MM.1S (cell line): ENCODE results near the gene DMPK.

Experiments
- EZH2 ChIP-seq: fragments of 300-600 bp; sonication (generic); optimal IDR thresholded peaks from 2 replicates; pipeline ENCODE3; 2017; ENCODE audit warnings: low read depth, mild to moderate bottlenecking, antibody characterized with exemption, low read length, mixed read lengths
- EZH2phosphoT487 ChIP-seq: fragments of 300-600 bp; sonication (generic); IDR thresholded peaks from 2 replicates; pipeline ENCODE4 v1.6.1; 2018; ENCODE audit warnings: antibody characterized with exemption, low read length
- TF ChIP-seq, protein P1 (sequence below): fragments of 300-600 bp; sonication (generic); IDR thresholded peaks from 2 replicates; pipeline ENCODE4 v1.5.1; 2016; ENCODE audit warnings: antibody characterized with exemption, low read length, mixed read lengths

GRCh38 chr19:45800070-45800553, 17.8 kb upstream of the DMPK start:
- TF ChIP-seq, protein P1, sequence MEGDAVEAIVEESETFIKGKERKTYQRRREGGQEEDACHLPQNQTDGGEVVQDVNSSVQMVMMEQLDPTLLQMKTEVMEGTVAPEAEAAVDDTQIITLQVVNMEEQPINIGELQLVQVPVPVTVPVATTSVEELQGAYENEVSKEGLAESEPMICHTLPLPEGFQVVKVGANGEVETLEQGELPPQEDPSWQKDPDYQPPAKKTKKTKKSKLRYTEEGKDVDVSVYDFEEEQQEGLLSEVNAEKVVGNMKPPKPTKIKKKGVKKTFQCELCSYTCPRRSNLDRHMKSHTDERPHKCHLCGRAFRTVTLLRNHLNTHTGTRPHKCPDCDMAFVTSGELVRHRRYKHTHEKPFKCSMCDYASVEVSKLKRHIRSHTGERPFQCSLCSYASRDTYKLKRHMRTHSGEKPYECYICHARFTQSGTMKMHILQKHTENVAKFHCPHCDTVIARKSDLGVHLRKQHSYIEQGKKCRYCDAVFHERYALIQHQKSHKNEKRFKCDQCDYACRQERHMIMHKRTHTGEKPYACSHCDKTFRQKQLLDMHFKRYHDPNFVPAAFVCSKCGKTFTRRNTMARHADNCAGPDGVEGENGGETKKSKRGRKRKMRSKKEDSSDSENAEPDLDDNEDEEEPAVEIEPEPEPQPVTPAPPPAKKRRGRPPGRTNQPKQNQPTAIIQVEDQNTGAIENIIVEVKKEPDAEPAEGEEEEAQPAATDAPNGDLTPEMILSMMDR, result no peak
- TF ChIP-seq EZH2 (no peak), EZH2phosphoT487 (no peak)
